Suprapubic skin (tissue), 4 donors: ENCODE measurements around the gene MRPL11. TPM values are rescaled to one million over a fixed set of nuclear protein-coding genes. Genes with fewer than 3 reads are reported as not detected.

Experiments used
- DNase-seq, 2 donors: peaks; one replicate each; pipeline ENCODE4 v3.0.0-alpha.2; 2019; ENCODE audit warnings: low spot score in 2 of 2
- H3K27ac ChIP-seq: fragments of 200-600 bp; sonication (generic); one replicate; pipeline ENCODE4 v1.5.1; 2019
- H3K27me3 ChIP-seq: fragments of 200-600 bp; sonication (generic); one replicate; pipeline ENCODE4 v1.5.1; 2019
- H3K36me3 ChIP-seq: fragments of 200-600 bp; sonication (generic); one replicate; pipeline ENCODE4 v1.5.1; 2019
- H3K4me1 ChIP-seq: fragments of 200-600 bp; sonication (generic); one replicate; pipeline ENCODE4 v1.5.1; 2019
- H3K4me3 ChIP-seq: fragments of 200-600 bp; sonication (generic); one replicate; pipeline ENCODE4 v1.5.1; 2019; ENCODE audit warnings: mild to moderate bottlenecking
- H3K9me3 ChIP-seq: fragments of 200-600 bp; sonication (generic); one replicate; pipeline ENCODE4 v1.5.1; 2019
- CTCF ChIP-seq, 2 donors: fragments of 200-600 bp in 1 of 2; fragments of 450-650 bp in 1 of 2; sonication (generic) in 1 of 2; IDR thresholded peaks; one replicate each; pipeline ENCODE4 v1.5.1; 2016 to 2019; ENCODE audit warnings: antibody characterized with exemption in 2 of 2, mild to moderate bottlenecking in 1 of 2, moderate library complexity in 1 of 2
- EP300 ChIP-seq: sonication (generic); formaldehyde crosslinking; IDR thresholded peaks from one replicate; pipeline ENCODE4 v1.6.1; 2017; ENCODE audit warnings: antibody characterized with exemption
- POLR2A ChIP-seq, 2 donors: fragments of 450-650 bp; IDR thresholded peaks; one replicate each; pipeline ENCODE4 v1.6.1; 2017; ENCODE audit warnings: antibody characterized with exemption in 2 of 2, mild to moderate bottlenecking in 2 of 2, moderate library complexity in 2 of 2
- POLR2AphosphoS5 ChIP-seq, 3 donors: sonication (generic); formaldehyde crosslinking; IDR thresholded peaks; one replicate each; pipeline ENCODE4 v1.6.1; 2017; ENCODE audit warnings: antibody characterized with exemption in 3 of 3
- WGBS: methylation state at CpG from one replicate; pipeline ENCODE4 v1.1.5; 2018; 5-methylcytosine and 5-hydroxymethylcytosine counted together
- total RNA-seq, 4 donors: library from RNA; depleted of rRNA; stranded (reverse); fragments of >200 nt; gene quantifications; one replicate each; pipeline ENCODE4 v1.1.0, GENCODE V29; 2016

Gene MRPL11
- total RNA-seq, 4 donors from 2014 or later: 22.0 to 42.0 (median 28.0) TPM

GRCh38 chr11:66412110-66412509 is 26.5 kb downstream of the MRPL11 start:
- TF ChIP-seq POLR2A (IDR thresholded peaks at IDR 0.05) (no peak), POLR2AphosphoS5 (IDR thresholded peaks at IDR 0.05) (no peak)
- Histone ChIP-seq H3K4me3 (no peak overlapping the region), H3K27me3 (peaks cover 67% of the 10 kb centered on the region), H3K27ac (no peak overlapping the region), H3K4me1 (peaks cover 12% of the 10 kb centered on the region), H3K9me3 (no peaks in the 10 kb centered on the region), H3K36me3 (no peaks in the 10 kb centered on the region)
- 69% methylated on average over 6 of the region's 7 CpGs for WGBS
- DNase-seq: no peak

- H3K36me3 ChIP-seq: no peaks in the 10 kb centered on the region
- no peak for DNase-seq
- no peak overlapping the region for H3K27ac ChIP-seq
- H3K9me3 ChIP-seq: no peaks in the 10 kb centered on the region
- H3K27me3 ChIP-seq: peaks cover 59% of the 10 kb centered on the region
- peaks cover 12% of the 10 kb centered on the region for H3K4me1 ChIP-seq
- H3K4me3 ChIP-seq: no peak overlapping the region
- 76% methylated on average over 3 of the region's 4 CpGs for WGBS
- TF ChIP-seq EP300 (no peak), POLR2A (IDR thresholded peaks at IDR 0.05) (no peak), POLR2AphosphoS5 (IDR thresholded peaks at IDR 0.05) (no peak), CTCF (IDR thresholded peaks at IDR 0.05) (no peak)
These were observed 27.3 kb downstream of the MRPL11 start for GRCh38 chr11:66411323-66411722.

GRCh38 chr11:66410191-66410590 is 28.5 kb downstream of the MRPL11 start:
- no peak for DNase-seq
- Histone ChIP-seq H3K4me1 (peaks cover 12% of the 10 kb centered on the region), H3K4me3 (no peak overlapping the region), H3K27ac (no peak overlapping the region), H3K9me3 (no peaks in the 10 kb centered on the region), H3K27me3 (peaks cover 59% of the 10 kb centered on the region), H3K36me3 (no peaks in the 10 kb centered on the region)
- 60% methylated on average over 2 of the region's 12 CpGs for WGBS
- TF ChIP-seq EP300 (no peak), POLR2AphosphoS5 (IDR thresholded peaks at IDR 0.05) (no peak), CTCF (IDR thresholded peaks at IDR 0.05) (no peak), POLR2A (IDR thresholded peaks at IDR 0.05) (no peak)

- Histone ChIP-seq H3K4me3 (peak overlapping the region; percentile 42), H3K36me3 (no peaks in the 10 kb centered on the region), H3K27ac (no peak overlapping the region), H3K9me3 (no peaks in the 10 kb centered on the region), H3K4me1 (peaks cover 12% of the 10 kb centered on the region), H3K27me3 (peaks cover 54% of the 10 kb centered on the region)
- DNase-seq: no peak
- TF ChIP-seq CTCF (IDR thresholded peaks at IDR 0.05): no peak
- TF ChIP-seq POLR2A (IDR thresholded peaks at IDR 0.05): no peak
- no peak for TF ChIP-seq EP300
- TF ChIP-seq POLR2AphosphoS5 (IDR thresholded peaks at IDR 0.05): no peak
- WGBS: 24% methylated on average over 4 of the region's 15 CpGs
These were observed 29.4 kb downstream of the MRPL11 start for GRCh38 chr11:66409226-66409625.

- H3K4me3 ChIP-seq: peak overlapping the region; percentile 42
- H3K27ac ChIP-seq: no peak overlapping the region
- peaks cover 54% of the 10 kb centered on the region for H3K27me3 ChIP-seq
These were observed 30.0 kb downstream of the MRPL11 start for GRCh38 chr11:66408488-66409214.

More at GRCh38 chr11:66408488-66409214, 30.0 kb downstream of the MRPL11 start:
- H3K9me3 ChIP-seq: no peaks in the 10 kb centered on the region
- DNase-seq: peak; percentile 88 to 92
- peaks cover 12% of the 10 kb centered on the region for H3K4me1 ChIP-seq
- 0% methylated on average over 17 of the region's 63 CpGs for WGBS
- H3K36me3 ChIP-seq: no peaks in the 10 kb centered on the region
- TF ChIP-seq POLR2A (IDR thresholded peaks at IDR 0.05) (no peak), CTCF (IDR thresholded peaks at IDR 0.05) (peak; percentile 99 to 100), EP300 (no peak), POLR2AphosphoS5 (IDR thresholded peaks at IDR 0.05) (peak in 1 of 3 donors; percentile 29)
